Liver (tissue), 9 donors: ENCODE measurements around the gene GABBR2. TPM values are rescaled to one million over a fixed set of nuclear protein-coding genes. Genes with fewer than 3 reads are reported as not detected.

Source experiments
- DNase-seq: peaks from one replicate; pipeline ENCODE4 v3.0.0-alpha.2; 2017; ENCODE audit warnings: low spot score
- H3K27ac ChIP-seq, 2 donors: one replicate each; pipeline ENCODE4 v1.7.0; 2013; ENCODE audit warnings: inconsistent platforms in 2 of 2, low read length in 2 of 2, control low read depth in 1 of 2, low read depth in 1 of 2, mild to moderate bottlenecking in 1 of 2
- H3K27me3 ChIP-seq, 4 donors: one replicate each; pipeline versions ENCODE4 v1.6.1 to v1.7.0; 2013; ENCODE audit warnings: low read length in 3 of 4, inconsistent platforms in 1 of 4, mild to moderate bottlenecking in 1 of 4, moderate library complexity in 1 of 4; ENCODE audit not compliant: control insufficient read depth in 4 of 4, insufficient read depth in 4 of 4
- H3K36me3 ChIP-seq, 4 donors: one replicate each; pipeline versions ENCODE4 v1.6.1 to v1.7.0; 2013; ENCODE audit warnings: low read length in 3 of 4, mild to moderate bottlenecking in 3 of 4, low read depth in 1 of 4, moderate library complexity in 1 of 4; ENCODE audit not compliant: control insufficient read depth in 4 of 4, insufficient read depth in 3 of 4
- H3K4me1 ChIP-seq, 4 donors: one replicate each; pipeline versions ENCODE4 v1.6.1 to v1.7.0; 2013; ENCODE audit warnings: low read length in 3 of 4, mild to moderate bottlenecking in 3 of 4, moderate library complexity in 1 of 4; ENCODE audit not compliant: control insufficient read depth in 4 of 4, insufficient read depth in 4 of 4
- H3K4me3 ChIP-seq, 3 donors: one replicate each; pipeline versions ENCODE4 v1.6.1 to v1.7.0; 2013; ENCODE audit warnings: low read length in 3 of 3, control low read depth in 1 of 3, low read depth in 1 of 3, mild to moderate bottlenecking in 1 of 3
- H3K9ac ChIP-seq, 2 donors: one replicate each; pipeline ENCODE4 v1.7.0; 2013; ENCODE audit warnings: low read length in 2 of 2, mild to moderate bottlenecking in 2 of 2, moderate library complexity in 2 of 2, control low read depth in 1 of 2, low read depth in 1 of 2
- H3K9me3 ChIP-seq, 4 donors: one replicate each; pipeline versions ENCODE4 v1.6.1 to v1.7.0; 2013; ENCODE audit warnings: low read length in 3 of 4; ENCODE audit not compliant: control insufficient read depth in 4 of 4
- ATF3 ChIP-seq: IDR thresholded peaks from 2 replicates; pipeline ENCODE4 v1.6.1; 2016; ENCODE audit warnings: antibody characterized with exemption
- CTCF ChIP-seq: fragments of 150-350 bp; IDR thresholded peaks from 2 replicates; pipeline ENCODE4 v1.5.1; 2017; ENCODE audit warnings: improper control_type of control experiment, low read depth, low read length; ENCODE audit not compliant: missing input control
- EGR1 ChIP-seq, 2 donors: IDR thresholded peaks; 2 replicates each; pipeline ENCODE4 v1.6.1; 2016 to 2018; ENCODE audit warnings: antibody characterized with exemption in 2 of 2, low read depth in 2 of 2
- FOXA1 ChIP-seq: IDR thresholded peaks from 2 replicates; pipeline ENCODE4 v1.6.1; 2016; ENCODE audit warnings: antibody characterized with exemption
- FOXA2 ChIP-seq: IDR thresholded peaks from 2 replicates; pipeline ENCODE4 v1.6.1; 2016; ENCODE audit warnings: antibody characterized with exemption
- GABPA ChIP-seq, 2 donors: IDR thresholded peaks in 1 of 2; conservative IDR thresholded peaks in 1 of 2; 2 replicates each; pipeline ENCODE4 v1.6.1; 2016; ENCODE audit warnings: antibody characterized with exemption in 2 of 2, mild to moderate bottlenecking in 1 of 2, moderate library complexity in 1 of 2
- HNF4A ChIP-seq, 2 donors: conservative IDR thresholded peaks; 2 replicates each; pipeline ENCODE4 v1.6.1; 2016; ENCODE audit warnings: antibody characterized with exemption in 2 of 2, mild to moderate bottlenecking in 2 of 2
- HNF4G ChIP-seq: IDR thresholded peaks from 2 replicates; pipeline ENCODE4 v1.6.1; 2016; ENCODE audit warnings: antibody characterized with exemption
- JUND ChIP-seq, 2 donors: IDR thresholded peaks; 2 replicates each; pipeline ENCODE4 v1.6.1; 2016; ENCODE audit warnings: antibody characterized with exemption in 2 of 2
- MAX ChIP-seq: IDR thresholded peaks from 2 replicates; pipeline ENCODE4 v1.6.1; 2016; ENCODE audit warnings: antibody characterized with exemption
- NR2F2 ChIP-seq: IDR thresholded peaks from 2 replicates; pipeline ENCODE4 v1.6.1; 2016; ENCODE audit warnings: antibody characterized with exemption
- RAD21 ChIP-seq, 2 donors: IDR thresholded peaks; 2 replicates each; pipeline ENCODE4 v1.6.1; 2016; ENCODE audit warnings: antibody characterized with exemption in 2 of 2, mild to moderate bottlenecking in 2 of 2
- REST ChIP-seq: IDR thresholded peaks from 2 replicates; pipeline ENCODE4 v1.6.1; 2016; ENCODE audit warnings: antibody characterized with exemption, mild to moderate bottlenecking
- RXRA ChIP-seq, 2 donors: IDR thresholded peaks; 2 replicates each; pipeline ENCODE4 v1.6.1; 2017 to 2018; ENCODE audit warnings: antibody characterized with exemption in 2 of 2, mild to moderate bottlenecking in 1 of 2
- SP1 ChIP-seq: IDR thresholded peaks from 2 replicates; pipeline ENCODE4 v1.6.1; 2018; ENCODE audit warnings: antibody characterized with exemption, mild to moderate bottlenecking
- TAF1 ChIP-seq: conservative IDR thresholded peaks from 2 replicates; pipeline ENCODE4 v1.6.1; 2016; ENCODE audit warnings: antibody characterized with exemption, mild to moderate bottlenecking
- YY1 ChIP-seq: IDR thresholded peaks from 2 replicates; pipeline ENCODE4 v1.6.1; 2016; ENCODE audit warnings: antibody characterized with exemption, mild to moderate bottlenecking
- ZBTB33 ChIP-seq: IDR thresholded peaks from 2 replicates; pipeline ENCODE4 v1.6.1; 2016; ENCODE audit warnings: antibody characterized with exemption
- WGBS: extraction: QIAGEN DNeasy Blood & Tissue Kit; methylation state at CpG from one replicate; pipeline ENCODE4 v1.1.7; 2013; 5-methylcytosine and 5-hydroxymethylcytosine counted together
- polyA plus RNA-seq, 2 donors: library from polyadenylated mRNA; stranded (reverse) in 1 of 2; unstranded in 1 of 2; fragments of 200-250 nt in 1 of 2; fragments of >200 nt in 1 of 2; fragmentation: Nextera tagmentation in 1 of 2; extraction: Ambion mirVana in 1 of 2; gene quantifications; one replicate each; pipeline versions ENCODE4 v1.2.1 to v1.2.3, GENCODE V29; 2013 to 2015
- total RNA-seq, 2 donors: library from RNA; depleted of rRNA; stranded (reverse); fragments of >200 nt; gene quantifications; one replicate each; pipeline ENCODE4 v1.2.3, GENCODE V29; 2014
- donor health status: healthy.
- donor health status: healthy.
- donor health status: healthy.
- donor health status: healthy.
- donor health status: healthy.

The GABBR2 gene
- total and polyA plus RNA-seq, 4 donors = 0.03 to 0.23 (median 0.08) TPM; not detected in 1

- H3K36me3 ChIP-seq = no peaks in the 10 kb centered on the region
- peaks cover 0 to 10% (median 5%) of the 10 kb centered on the region in 4 donors for H3K4me1 ChIP-seq
- H3K4me3 ChIP-seq = no peak overlapping the region
- H3K27ac ChIP-seq = no peak overlapping the region
- no peak for DNase-seq
- 91% methylated on average over 10 of the region's 10 CpGs for WGBS
- no peaks in the 10 kb centered on the region for H3K9me3 ChIP-seq
- TF ChIP-seq TAF1 (no peak), MAX (no peak), FOXA2 (no peak), NR2F2 (no peak), RAD21 (IDR thresholded peaks at IDR 0.05) (no peak), HNF4A (conservative IDR thresholded peaks at IDR 0.05) (no peak), ATF3 (no peak), REST (no peak), EGR1 (IDR thresholded peaks at IDR 0.05; ENCODE audit: low read depth in 2 of 2) (no peak), ZBTB33 (no peak), GABPA (IDR thresholded peaks at IDR 0.05 in 1 of 2, conservative IDR thresholded peaks at IDR 0.05 in 1 of 2) (no peak), JUND (IDR thresholded peaks at IDR 0.05) (no peak), FOXA1 (no peak), RXRA (IDR thresholded peaks at IDR 0.05) (no peak), CTCF (no peak), SP1 (no peak), HNF4G (no peak), YY1 (no peak)
- no peaks in the 10 kb centered on the region for H3K27me3 ChIP-seq
- H3K9ac ChIP-seq = no peak overlapping the region
These were observed 152.9 kb downstream of the GABBR2 start for GRCh38 chr9:98555651-98556465.
